Suprapubic skin (tissue), 4 donors: ENCODE data around the gene NUP42.

Source experiments
- CTCF ChIP-seq, 2 donors: fragments of 200-600 bp in 1 of 2; fragments of 450-650 bp in 1 of 2; sonication (generic) in 1 of 2; IDR thresholded peaks; one replicate each; pipeline ENCODE4 v1.5.1; 2016 to 2019; ENCODE audit warnings: antibody characterized with exemption in 2 of 2, mild to moderate bottlenecking in 1 of 2, moderate library complexity in 1 of 2
- EP300 ChIP-seq: sonication (generic); formaldehyde crosslinking; IDR thresholded peaks from one replicate; pipeline ENCODE4 v1.6.1; 2017; ENCODE audit warnings: antibody characterized with exemption
- POLR2A ChIP-seq, 2 donors: fragments of 450-650 bp; IDR thresholded peaks; one replicate each; pipeline ENCODE4 v1.6.1; 2017; ENCODE audit warnings: antibody characterized with exemption in 2 of 2, mild to moderate bottlenecking in 2 of 2, moderate library complexity in 2 of 2
- POLR2AphosphoS5 ChIP-seq, 3 donors: sonication (generic); formaldehyde crosslinking; IDR thresholded peaks; one replicate each; pipeline ENCODE4 v1.6.1; 2017; ENCODE audit warnings: antibody characterized with exemption in 3 of 3

- TF ChIP-seq CTCF (IDR thresholded peaks at IDR 0.05) (no peak), POLR2AphosphoS5 (IDR thresholded peaks at IDR 0.05) (no peak), POLR2A (IDR thresholded peaks at IDR 0.05) (no peak), EP300 (no peak)
Observed at GRCh38 chr7:23135755-23136154, 46.1 kb upstream of the NUP42 start.
